ENCODE results near the gene TMEM80. TPM values are rescaled to one million over a fixed set of nuclear protein-coding genes. Genes with fewer than 3 reads are reported as not detected.

TMEM80 gene
- total and polyA plus RNA-seq, 9 of the 15 experiments (the other 6 are each of a cell fraction or from before 2014, with no cell fraction given), result 5.1 to 30.1 (median 12.4) TPM

GRCh38 chr11:746289-747157 is 50.9 kb downstream of the TMEM80 start (continued):
- peak; percentile 59; the same call in 1 of the 2 replicates for TF ChIP-seq GABPB1 (CRISPR knock-in tag; IDR thresholded peaks at IDR 0.05)
- TF ChIP-seq PRDM10 (IDR thresholded peaks at IDR 0.05; ENCODE audit: partially characterized antibody), result no peak
- no peak for TF ChIP-seq HMGN3 (IDR thresholded peaks at IDR 0.05; ENCODE audit: borderline replicate concordance, extremely low read depth, insufficient read length, low read depth, low read length)
- TF ChIP-seq DDX20 (tag; IDR thresholded peaks at IDR 0.05; ENCODE audit: low read depth), result no peak
- no peak for TF ChIP-seq ATF7 (IDR thresholded peaks at IDR 0.05)
- no peak for TF ChIP-seq SIN3A (IDR thresholded peaks at IDR 0.05; ENCODE audit: borderline replicate concordance in 2 of 2, control insufficient read depth in 1 of 2, low read depth in 2 of 2, low read length in 2 of 2)
- no peak for TF ChIP-seq TSHZ1 (CRISPR knock-in tag; IDR thresholded peaks at IDR 0.05)
- TF ChIP-seq SRSF9 (IDR thresholded peaks at IDR 0.05; ENCODE audit: borderline replicate concordance, low read depth, low read length), result no peak
- no peak for TF ChIP-seq SFPQ (IDR thresholded peaks at IDR 0.05; ENCODE audit: low read depth, low read length)
- no peak for TF ChIP-seq HEY1 (CRISPR knock-in tag; IDR thresholded peaks at IDR 0.05; ENCODE audit: borderline replicate concordance)
- TF ChIP-seq RBM34 (IDR thresholded peaks at IDR 0.05; ENCODE audit: borderline replicate concordance, insufficient read depth, low read length), result 0 out of 2 replicates have a peak, but pooled peaks have one; percentile 59
- TF ChIP-seq CHD4 (IDR thresholded peaks at IDR 0.05; ENCODE audit: insufficient read depth, insufficient replicate concordance, low read depth, low read length, poor library complexity, severe bottlenecking), result no peak
- no peak for TF ChIP-seq MCM2 (IDR thresholded peaks at IDR 0.05; ENCODE audit: low read depth)
- peak; percentile 94 for TF ChIP-seq C11orf30 (IDR thresholded peaks at IDR 0.05; ENCODE audit: low read depth)
- TF ChIP-seq PTRF (tag; IDR thresholded peaks at IDR 0.05), result no peak
- no peak for TF ChIP-seq POLR2A (conservative IDR thresholded peaks at IDR 0.05)
- TF ChIP-seq ZNF316 (IDR thresholded peaks at IDR 0.05), result peak; percentile 96
